Epithelial cell of esophagus (primary cell): ENCODE measurements around the gene SPON2.

Source experiments
- DNase-seq: peaks from one replicate; pipeline ENCODE4 v3.0.0; 2010; ENCODE audit warnings: low read depth
- H3K4me3 ChIP-seq: 2 replicates; pipeline ENCODE4 v1.5.1; 2011; ENCODE audit warnings: mild to moderate bottlenecking, low read length, control low read depth
- TF ChIP-seq, protein P1 (sequence below): IDR thresholded peaks from 2 replicates; pipeline ENCODE4 v1.5.1; 2011; ENCODE audit warnings: low read depth, mild to moderate bottlenecking, low read length, control low read depth, inconsistent platforms; ENCODE audit not compliant: insufficient read depth; ENCODE audit errors: missing control alignments

The SPON2 gene

DNA sequence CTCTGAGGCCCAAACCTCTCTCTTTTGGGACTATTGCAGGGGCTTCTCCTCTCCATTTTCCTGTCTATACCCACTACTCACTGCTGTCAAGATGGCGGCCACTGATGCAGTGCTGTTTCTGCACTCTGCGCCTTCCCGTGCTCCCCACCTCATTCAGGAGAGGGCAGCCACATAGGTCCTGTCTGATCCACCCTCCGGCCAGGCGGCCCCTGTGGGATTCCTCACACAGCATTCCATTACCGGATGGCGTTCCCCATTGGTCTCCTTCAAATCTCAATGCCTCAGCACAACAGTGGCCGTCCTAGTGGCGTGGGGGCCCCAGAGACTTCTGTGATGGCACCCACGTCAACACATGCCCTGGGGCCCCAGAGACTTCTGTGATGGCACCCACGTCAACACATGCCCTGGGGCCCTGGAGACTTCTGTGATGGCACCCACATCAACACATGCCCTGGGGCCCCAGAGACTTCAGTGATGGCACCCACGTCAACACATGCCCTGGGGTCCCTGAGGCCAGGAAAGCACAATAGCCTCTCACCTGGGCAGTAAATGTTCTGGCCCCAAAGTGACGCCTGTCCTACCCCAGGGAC, 7.3 kb downstream of the SPON2 start:
- no peak overlapping the region for H3K4me3 ChIP-seq
- TF ChIP-seq, protein P1, sequence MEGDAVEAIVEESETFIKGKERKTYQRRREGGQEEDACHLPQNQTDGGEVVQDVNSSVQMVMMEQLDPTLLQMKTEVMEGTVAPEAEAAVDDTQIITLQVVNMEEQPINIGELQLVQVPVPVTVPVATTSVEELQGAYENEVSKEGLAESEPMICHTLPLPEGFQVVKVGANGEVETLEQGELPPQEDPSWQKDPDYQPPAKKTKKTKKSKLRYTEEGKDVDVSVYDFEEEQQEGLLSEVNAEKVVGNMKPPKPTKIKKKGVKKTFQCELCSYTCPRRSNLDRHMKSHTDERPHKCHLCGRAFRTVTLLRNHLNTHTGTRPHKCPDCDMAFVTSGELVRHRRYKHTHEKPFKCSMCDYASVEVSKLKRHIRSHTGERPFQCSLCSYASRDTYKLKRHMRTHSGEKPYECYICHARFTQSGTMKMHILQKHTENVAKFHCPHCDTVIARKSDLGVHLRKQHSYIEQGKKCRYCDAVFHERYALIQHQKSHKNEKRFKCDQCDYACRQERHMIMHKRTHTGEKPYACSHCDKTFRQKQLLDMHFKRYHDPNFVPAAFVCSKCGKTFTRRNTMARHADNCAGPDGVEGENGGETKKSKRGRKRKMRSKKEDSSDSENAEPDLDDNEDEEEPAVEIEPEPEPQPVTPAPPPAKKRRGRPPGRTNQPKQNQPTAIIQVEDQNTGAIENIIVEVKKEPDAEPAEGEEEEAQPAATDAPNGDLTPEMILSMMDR = no peak
- DNase-seq = no peak

DNA sequence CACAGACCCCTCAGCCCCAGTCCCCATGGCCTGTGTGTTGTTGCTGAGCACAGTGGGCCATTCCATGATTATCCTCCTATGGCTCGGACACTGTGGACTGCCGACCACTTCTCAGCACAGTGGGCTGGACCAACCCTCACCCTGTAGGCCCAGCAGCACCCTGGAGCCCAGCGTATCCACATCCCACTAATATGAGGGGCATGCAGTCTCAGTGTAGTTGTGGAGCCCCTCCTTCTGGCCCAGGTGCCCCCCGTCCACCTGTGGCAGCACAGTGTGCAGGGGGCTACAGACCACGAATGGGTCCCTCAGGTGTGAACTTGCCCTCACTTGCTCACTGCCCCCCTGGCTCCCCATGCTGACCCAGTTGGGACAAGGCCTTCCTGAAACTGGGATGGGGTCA, 7.9 kb downstream of the SPON2 start:
- no peak overlapping the region for H3K4me3 ChIP-seq
- DNase-seq = no peak
- TF ChIP-seq, protein P1 = no peak

DNA sequence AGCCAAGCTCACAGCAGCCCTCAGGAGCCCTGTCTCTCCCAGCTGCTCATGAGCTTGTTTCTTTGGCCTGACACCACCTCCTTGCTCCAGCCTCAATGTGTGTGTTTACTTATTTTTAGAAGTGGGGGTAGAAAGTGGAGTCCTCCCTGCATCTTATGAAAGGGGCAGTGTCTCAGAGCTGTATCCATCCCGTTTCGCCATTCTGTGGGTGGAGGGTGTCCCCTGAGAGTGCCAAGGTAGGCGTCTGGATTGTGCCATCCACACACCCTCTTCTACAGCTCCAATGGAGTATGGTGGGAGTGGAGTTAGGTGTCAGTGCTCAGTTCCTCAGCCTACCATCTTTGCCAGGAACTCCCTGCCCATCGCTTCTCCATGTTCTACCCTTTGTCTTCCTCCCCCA, 8.3 kb downstream of the SPON2 start:
- H3K4me3 ChIP-seq = no peak overlapping the region

DNA sequence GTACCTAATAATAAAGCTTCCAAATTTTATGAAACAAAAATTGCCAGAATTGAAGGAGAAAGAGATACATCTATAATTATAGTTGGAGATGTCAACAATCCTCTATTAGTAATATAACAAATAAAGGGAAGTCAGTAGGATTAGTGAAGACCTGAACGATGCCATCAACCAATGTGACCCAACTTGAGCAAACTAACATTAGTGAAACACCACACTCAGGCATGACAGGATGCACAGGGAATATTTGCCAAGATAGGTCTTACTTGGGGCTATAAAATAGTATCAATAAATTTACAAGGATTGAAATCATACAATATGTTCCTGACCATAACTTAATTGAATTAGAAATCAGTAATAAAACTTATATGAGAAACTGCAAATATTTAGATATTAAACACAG, 12.0 kb downstream of the SPON2 start:
- DNase-seq = no peak
- H3K4me3 ChIP-seq = no peak overlapping the region
- TF ChIP-seq, protein P1 = no peak

More for the DNA sequence above, 8.3 kb downstream of the SPON2 start:
- no peak for DNase-seq
- TF ChIP-seq, protein P1 = no peak

DNA sequence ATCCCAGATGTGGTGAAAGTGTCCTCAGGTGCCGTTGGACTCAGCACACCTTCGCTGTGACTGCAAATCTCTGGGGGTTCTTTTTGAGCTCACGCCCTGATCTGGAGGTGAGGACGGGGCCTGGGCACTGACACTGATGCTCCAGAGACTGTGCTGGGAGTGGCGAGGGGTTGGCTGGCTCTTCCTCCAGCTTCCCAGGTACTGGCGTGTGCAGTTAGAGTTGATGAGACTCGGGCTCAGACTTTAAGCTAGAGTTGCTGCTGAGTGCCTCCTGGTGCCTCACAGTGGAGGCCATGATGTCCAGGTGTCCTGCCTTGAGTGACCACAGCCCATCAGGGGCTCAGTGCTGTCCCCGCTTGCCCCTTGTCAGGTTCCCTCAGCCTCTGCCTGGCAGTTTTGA, 16.3 kb downstream of the SPON2 start:
- no peak overlapping the region for H3K4me3 ChIP-seq
- TF ChIP-seq, protein P1 = no peak
- DNase-seq = no peak

DNA sequence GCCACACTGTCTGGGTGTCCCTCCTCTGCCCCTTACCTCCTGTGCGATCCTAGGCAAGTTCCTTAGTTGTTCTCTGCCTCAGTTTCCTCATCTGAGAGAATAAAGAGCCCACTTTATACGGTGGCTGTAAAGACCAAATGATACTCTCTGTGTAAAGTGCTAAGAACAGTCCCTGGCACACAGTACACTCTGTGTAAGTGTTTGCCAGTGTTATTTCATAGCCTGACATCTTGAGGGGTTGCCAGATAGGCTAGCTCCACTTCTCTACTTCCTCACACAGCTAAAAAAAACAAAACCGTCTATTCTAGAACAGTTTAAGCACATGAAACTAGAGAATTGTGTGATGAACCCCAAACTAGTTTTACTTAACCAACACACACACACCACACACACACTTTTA, 17.1 kb downstream of the SPON2 start:
- no peak overlapping the region for H3K4me3 ChIP-seq
- no peak for DNase-seq
- TF ChIP-seq, protein P1 = no peak

DNA sequence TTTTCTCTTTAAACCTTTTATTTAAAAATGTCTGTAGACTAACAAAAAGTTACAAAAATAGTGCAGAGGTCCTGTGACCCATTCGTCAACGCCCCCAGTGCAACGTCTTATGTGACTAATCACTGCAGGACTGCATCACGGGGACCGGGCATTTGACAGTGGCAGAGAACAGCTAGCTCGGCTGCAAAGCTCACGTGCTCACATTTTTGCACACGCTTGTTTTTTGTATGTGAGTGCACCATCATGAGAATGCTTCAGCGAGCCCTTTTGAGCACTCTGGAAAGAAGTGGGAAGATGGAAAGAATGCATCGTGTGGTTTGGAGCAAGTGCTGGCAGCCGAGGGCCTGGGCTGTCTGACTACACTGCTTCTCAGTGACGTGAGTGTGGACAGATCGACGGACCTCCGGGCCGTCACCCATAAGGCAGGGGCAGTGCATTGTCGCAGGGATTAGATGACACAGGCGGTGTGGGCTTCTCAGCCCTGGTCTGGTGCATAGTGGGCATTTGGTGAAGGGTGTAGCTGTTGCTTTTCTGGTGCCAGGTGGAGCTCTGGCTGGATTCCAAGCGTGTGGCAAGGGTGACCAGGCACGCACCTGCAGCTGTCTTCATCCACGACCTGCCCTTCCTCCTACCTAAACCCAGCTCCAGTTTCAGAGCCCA, 17.7 kb downstream of the SPON2 start:
- DNase-seq = no peak
- TF ChIP-seq, protein P1 = no peak
- H3K4me3 ChIP-seq = no peak overlapping the region
